PFSK-1 (cell line): ENCODE measurements around the gene INO80C.

Source experiments
- FOXP2 ChIP-seq: optimal IDR thresholded peaks from 2 replicates; pipeline ENCODE3; 2011; ENCODE audit warnings: borderline replicate concordance, control low read depth, inconsistent platforms; ENCODE audit not compliant: insufficient read depth; ENCODE audit errors: extremely low read length, extremely low read depth
- POLR2AphosphoS5 ChIP-seq: IDR thresholded peaks from 2 replicates; pipeline ENCODE4 v1.6.1; 2012; ENCODE audit warnings: low read depth, mild to moderate bottlenecking, control low read depth, low read length, moderate library complexity
- REST ChIP-seq, 2 experiments: IDR thresholded peaks; 2 replicates each; pipeline versions ENCODE4 v1.6.1 to v1.8.0; 2011 to 2012; ENCODE audit warnings: low read depth in 2 of 2, low read length in 2 of 2, control low read depth in 1 of 2, inconsistent platforms in 1 of 2, mild to moderate bottlenecking in 1 of 2, moderate library complexity in 1 of 2; ENCODE audit not compliant: insufficient read depth in 1 of 2
- SIN3A ChIP-seq: IDR thresholded peaks from 2 replicates; pipeline ENCODE4 v1.6.1; 2012; ENCODE audit warnings: mild to moderate bottlenecking, low read length, moderate library complexity, borderline replicate concordance; ENCODE audit not compliant: insufficient read depth
- TAF1 ChIP-seq: IDR thresholded peaks from 2 replicates; pipeline ENCODE4 v1.6.1; 2012; ENCODE audit warnings: low read length, control low read depth, borderline replicate concordance; ENCODE audit not compliant: insufficient read depth

The INO80C gene

GRCh38 chr18:35463827-35464226 is 33.9 kb downstream of the INO80C start:
- TF ChIP-seq FOXP2, result no peak
- no peak for TF ChIP-seq REST (IDR thresholded peaks at IDR 0.05; ENCODE audit: insufficient read depth in 1 of 2, low read depth in 2 of 2, low read length in 2 of 2)
- TF ChIP-seq SIN3A, result no peak
- TF ChIP-seq POLR2AphosphoS5, result no peak
- TF ChIP-seq TAF1, result no peak

DNA sequence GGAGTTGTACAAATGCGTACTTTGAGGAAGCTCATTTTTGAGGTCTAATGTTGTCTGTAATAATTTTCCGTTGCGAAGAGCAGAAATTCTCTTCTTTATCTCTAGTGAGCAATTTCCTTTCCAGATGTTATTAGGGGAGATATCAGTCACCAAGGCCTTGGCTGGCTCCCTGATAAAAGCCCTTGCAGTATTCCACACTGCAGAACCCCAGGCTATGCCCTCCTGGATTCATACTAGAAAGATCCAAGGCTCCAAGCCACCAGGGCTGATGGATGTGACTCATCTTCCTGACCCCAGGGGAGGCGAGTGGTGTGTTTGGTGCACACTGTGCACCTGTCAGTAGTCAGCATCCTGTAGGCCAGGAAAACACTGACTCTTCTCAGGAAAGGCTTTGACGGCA is 34.7 kb downstream of the INO80C start:
- no peak for TF ChIP-seq SIN3A
- no peak for TF ChIP-seq POLR2AphosphoS5
- TF ChIP-seq REST (IDR thresholded peaks at IDR 0.05; ENCODE audit: insufficient read depth in 1 of 2, low read depth in 2 of 2, low read length in 2 of 2), result no peak
- no peak for TF ChIP-seq FOXP2
- TF ChIP-seq TAF1, result no peak

DNA sequence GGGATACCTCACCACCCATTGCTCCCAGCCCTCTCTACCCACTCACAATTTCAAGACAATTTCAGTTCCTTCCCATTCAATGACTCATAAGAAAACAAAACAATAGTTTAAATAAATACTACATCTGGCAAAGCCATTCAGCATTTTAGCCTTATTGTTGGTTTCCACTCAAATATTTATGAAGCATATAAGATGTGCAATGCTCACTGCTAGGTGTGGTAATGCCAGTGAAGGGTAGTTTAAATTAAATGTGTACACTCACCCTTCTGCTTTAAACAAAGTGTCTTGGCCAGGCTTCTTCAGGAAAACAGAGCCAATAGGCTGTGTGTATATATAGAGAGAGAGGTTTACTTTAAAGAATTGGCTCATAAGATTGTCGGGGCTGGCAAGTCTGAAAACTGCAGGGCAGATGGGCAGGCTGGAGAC is 37.0 kb downstream of the INO80C start:
- TF ChIP-seq FOXP2, result no peak

- no peak for TF ChIP-seq FOXP2
- TF ChIP-seq REST (IDR thresholded peaks at IDR 0.05; ENCODE audit: insufficient read depth in 1 of 2, low read depth in 2 of 2, low read length in 2 of 2), result no peak
- no peak for TF ChIP-seq TAF1
- TF ChIP-seq SIN3A, result no peak
- TF ChIP-seq POLR2AphosphoS5, result no peak
These were observed 37.8 kb downstream of the INO80C start for GRCh38 chr18:35459997-35460396.

DNA sequence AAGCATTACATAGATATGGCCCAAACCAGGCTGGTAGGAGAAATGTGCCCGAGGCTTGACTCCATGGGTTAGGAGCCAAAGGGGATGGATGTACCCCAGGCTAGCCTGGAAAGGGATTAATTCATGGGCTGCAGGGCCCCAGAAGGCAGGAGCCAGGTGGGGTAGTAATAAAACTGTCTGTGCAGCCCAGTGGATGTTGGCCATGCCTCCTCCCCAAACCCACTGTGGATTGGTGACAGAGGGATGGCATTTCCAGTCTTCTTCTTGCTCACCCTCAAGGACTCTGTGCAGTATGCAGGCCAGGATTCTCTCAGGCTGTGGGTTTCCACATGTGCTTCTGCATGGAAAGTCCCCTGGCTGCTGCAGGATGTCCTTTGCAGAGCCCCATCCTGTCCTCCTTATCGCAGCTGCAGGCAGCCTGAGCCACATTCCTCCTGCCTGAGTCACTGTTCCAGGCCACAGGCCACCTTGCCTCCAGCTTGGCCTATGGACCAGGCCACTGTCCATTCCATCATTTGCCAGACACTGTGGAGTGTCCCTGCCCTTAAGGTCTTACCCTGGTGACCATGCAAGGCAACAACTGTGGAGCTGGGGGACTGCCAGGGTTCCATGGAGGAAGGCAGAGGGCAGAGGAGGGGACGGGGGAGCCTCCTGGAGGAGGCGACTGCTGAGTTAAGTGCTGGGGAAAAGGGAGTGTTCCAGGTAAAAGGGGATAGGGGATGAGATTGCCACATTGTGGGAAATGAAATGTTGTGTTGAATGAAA is 38.9 kb downstream of the INO80C start:
- peak; percentile 67 for TF ChIP-seq FOXP2
- no peak for TF ChIP-seq SIN3A
- TF ChIP-seq REST (IDR thresholded peaks at IDR 0.05; ENCODE audit: insufficient read depth in 1 of 2, low read depth in 2 of 2, low read length in 2 of 2), result 0 out of 4 replicates have a peak, but pooled peaks of 1 of the 2 experiments have one; percentile 13
